Sigmoid colon (tissue), 7 donors: ENCODE data around the gene TLE2. TPM values are rescaled to one million over a fixed set of nuclear protein-coding genes. Genes with fewer than 3 reads are reported as not detected.

ENCODE experiments used
- DNase-seq: peaks from one replicate; pipeline ENCODE4 v3.0.0-alpha.2; 2019
- H3K27ac ChIP-seq, 4 donors: fragments of 200-600 bp; sonication (generic); one replicate each; pipeline ENCODE4 v1.5.1; 2016 to 2019; ENCODE audit warnings: mild to moderate bottlenecking in 1 of 4
- H3K27me3 ChIP-seq, 3 donors: fragments of 200-600 bp; sonication (generic); one replicate each; pipeline ENCODE4 v1.5.1; 2019; ENCODE audit warnings: mild to moderate bottlenecking in 1 of 3
- H3K36me3 ChIP-seq, 4 donors: fragments of 200-600 bp; sonication (generic); one replicate each; pipeline ENCODE4 v1.5.1; 2016 to 2019
- H3K4me1 ChIP-seq, 4 donors: fragments of 200-600 bp; sonication (generic); one replicate each; pipeline ENCODE4 v1.5.1; 2017 to 2019
- H3K4me3 ChIP-seq, 4 donors: fragments of 200-600 bp; sonication (generic); one replicate each; pipeline ENCODE4 v1.5.1; 2017 to 2019; ENCODE audit warnings: mild to moderate bottlenecking in 2 of 4, moderate library complexity in 1 of 4
- H3K9me3 ChIP-seq, 4 donors: fragments of 200-600 bp in 3 of 4; sonication (generic) in 3 of 4; one replicate each; pipeline versions ENCODE4 v1.5.1 to v1.6.1; 2013 to 2019
- CTCF ChIP-seq, 4 experiments: fragments of 450-650 bp in 3 of 4; fragments of 200-600 bp in 1 of 4; IDR thresholded peaks; one replicate each; pipeline ENCODE4 v1.5.1; 2016 to 2019; ENCODE audit warnings: antibody characterized with exemption in 4 of 4, mild to moderate bottlenecking in 3 of 4, moderate library complexity in 2 of 4
- EP300 ChIP-seq, 4 donors: sonication (generic); formaldehyde crosslinking; IDR thresholded peaks; one replicate each; pipeline ENCODE4 v1.6.1; 2017; ENCODE audit warnings: antibody characterized with exemption in 4 of 4
- POLR2A ChIP-seq, 2 donors: fragments of 450-650 bp; IDR thresholded peaks; one replicate each; pipeline ENCODE4 v1.6.1; 2016; ENCODE audit warnings: antibody characterized with exemption in 2 of 2, mild to moderate bottlenecking in 2 of 2, moderate library complexity in 2 of 2
- POLR2AphosphoS5 ChIP-seq, 4 donors: sonication (generic); formaldehyde crosslinking; IDR thresholded peaks; one replicate each; pipeline ENCODE4 v1.6.1; 2017; ENCODE audit warnings: antibody characterized with exemption in 4 of 4
- WGBS, 2 donors: extraction: QIAGEN DNeasy Blood & Tissue Kit; methylation state at CpG; one replicate each; pipeline ENCODE4 v1.1.7; 2013; 5-methylcytosine and 5-hydroxymethylcytosine counted together
- intact Hi-C: fragments of 100-400 bp; cut with DNase I; formaldehyde crosslinking; loops from one replicate; pipeline ENCODE4 v1.15.1; 2023
- polyA plus RNA-seq, 3 donors: library from polyadenylated mRNA; stranded (reverse); fragments of 200-250 nt; gene quantifications; one replicate each; pipeline ENCODE4 v1.2.3, GENCODE V29; 2013
- total RNA-seq, 4 donors: library from RNA; depleted of rRNA; stranded (reverse); fragments of >200 nt; gene quantifications; one replicate each; pipeline ENCODE4 v1.1.0, GENCODE V29; 2016
- donor health status: healthy with polysubstance abuse.
- donor health status: Bipolar disorder and iron deficiency.
- donor health status: healthy.

Gene TLE2
- total and polyA plus RNA-seq, 7 donors: 10.9 to 66.5 (median 27.8) TPM

GRCh38 chr19:2987797-2988196, 41.3 kb downstream of the TLE2 start:
- Histone ChIP-seq H3K9me3 (no peaks in the 10 kb centered on the region), H3K27me3 (no peaks in the 10 kb centered on the region), H3K4me3 (no peak overlapping the region), H3K36me3 (no peaks in the 10 kb centered on the region), H3K4me1 (peaks cover 0 to 19% (median 17%) of the 10 kb centered on the region in 4 donors), H3K27ac (no peak overlapping the region)
- TF ChIP-seq POLR2A (IDR thresholded peaks at IDR 0.05) (no peak), POLR2AphosphoS5 (IDR thresholded peaks at IDR 0.05) (no peak), CTCF (IDR thresholded peaks at IDR 0.05) (no peak), EP300 (IDR thresholded peaks at IDR 0.05) (no peak)
- no peak for DNase-seq
- intact Hi-C loops: no loop called here
- 71 to 74% methylated on average over 12 of the region's 12 CpGs for WGBS, 2 donors

DNA sequence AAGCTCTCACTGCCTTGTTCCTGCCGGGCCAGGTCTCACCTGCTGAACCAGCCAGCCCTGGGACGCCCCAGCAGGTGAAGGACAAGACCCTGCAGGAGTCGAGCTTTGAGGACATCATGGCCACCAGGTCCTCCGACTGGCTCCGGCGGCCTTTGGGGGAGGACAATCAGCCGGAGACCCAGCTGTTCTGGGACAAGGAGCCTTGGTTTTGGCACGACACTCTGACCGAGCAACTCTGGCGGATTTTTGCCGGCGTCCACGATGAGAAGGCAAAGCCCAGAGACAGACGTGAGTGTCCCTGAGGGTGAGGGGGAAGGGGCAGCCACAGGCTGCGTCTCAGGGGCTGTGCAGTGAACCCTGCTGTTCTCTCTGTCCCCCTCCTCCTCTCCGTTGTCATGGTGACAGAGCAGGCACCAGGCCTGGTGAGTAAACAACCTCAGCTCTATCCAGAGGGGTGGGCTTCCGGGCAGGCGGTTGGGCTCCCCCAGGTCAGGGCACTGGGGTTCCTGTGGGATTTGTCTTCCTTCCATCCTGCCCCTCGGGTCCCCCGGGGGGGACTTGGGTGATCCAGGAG, 42.0 kb downstream of the TLE2 start:
- Histone ChIP-seq H3K27me3 (no peaks in the 10 kb centered on the region), H3K9me3 (no peaks in the 10 kb centered on the region), H3K36me3 (no peaks in the 10 kb centered on the region), H3K4me3 (no peak overlapping the region), H3K4me1 (peaks cover 0 to 24% (median 23%) of the 10 kb centered on the region in 4 donors), H3K27ac (no peak overlapping the region)
- intact Hi-C loops: no loop called here
- DNase-seq: no peak
- 47 to 77% methylated on average over 20 of the region's 20 CpGs for WGBS, 2 donors
- TF ChIP-seq POLR2A (IDR thresholded peaks at IDR 0.05) (no peak), POLR2AphosphoS5 (IDR thresholded peaks at IDR 0.05) (no peak), CTCF (IDR thresholded peaks at IDR 0.05) (no peak), EP300 (IDR thresholded peaks at IDR 0.05) (no peak)

DNA sequence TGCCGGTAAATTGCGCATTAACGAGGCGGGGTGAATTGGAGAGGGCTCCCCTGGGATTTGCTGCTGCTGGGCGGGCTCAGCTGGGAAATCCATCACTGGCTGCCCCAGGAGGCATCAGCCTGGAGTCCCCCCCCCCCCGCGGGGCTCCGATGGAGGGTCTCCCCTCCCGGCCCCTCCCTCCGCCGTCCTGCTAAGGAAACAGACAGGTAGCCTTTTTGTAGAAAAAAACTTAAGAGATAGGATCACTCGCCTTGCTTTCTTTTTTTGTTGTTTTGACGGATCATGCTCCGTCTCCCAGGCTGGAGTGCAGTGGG, 44.9 kb downstream of the TLE2 start:
- intact Hi-C loops: loop anchor here (5.0 kb wide), 1 partner anchor 63 kb away; no protein-coding TSS in a partner anchor
- WGBS, 2 donors: 3 to 5% methylated on average over 14 of the region's 14 CpGs
- DNase-seq: no peak
- Histone ChIP-seq H3K4me3 (peak overlapping the region; percentile 16 to 52 (median 44)), H3K36me3 (no peaks in the 10 kb centered on the region), H3K27ac (peak overlapping the region; percentile 85 to 87 (median 86)), H3K27me3 (no peaks in the 10 kb centered on the region), H3K9me3 (no peaks in the 10 kb centered on the region), H3K4me1 (peaks cover 0 to 26% (median 23%) of the 10 kb centered on the region in 4 donors)
- TF ChIP-seq POLR2A (IDR thresholded peaks at IDR 0.05): no peak
- no peak for TF ChIP-seq POLR2AphosphoS5 (IDR thresholded peaks at IDR 0.05)
- TF ChIP-seq CTCF (IDR thresholded peaks at IDR 0.05): no peak
- TF ChIP-seq EP300 (IDR thresholded peaks at IDR 0.05): no peak

DNA sequence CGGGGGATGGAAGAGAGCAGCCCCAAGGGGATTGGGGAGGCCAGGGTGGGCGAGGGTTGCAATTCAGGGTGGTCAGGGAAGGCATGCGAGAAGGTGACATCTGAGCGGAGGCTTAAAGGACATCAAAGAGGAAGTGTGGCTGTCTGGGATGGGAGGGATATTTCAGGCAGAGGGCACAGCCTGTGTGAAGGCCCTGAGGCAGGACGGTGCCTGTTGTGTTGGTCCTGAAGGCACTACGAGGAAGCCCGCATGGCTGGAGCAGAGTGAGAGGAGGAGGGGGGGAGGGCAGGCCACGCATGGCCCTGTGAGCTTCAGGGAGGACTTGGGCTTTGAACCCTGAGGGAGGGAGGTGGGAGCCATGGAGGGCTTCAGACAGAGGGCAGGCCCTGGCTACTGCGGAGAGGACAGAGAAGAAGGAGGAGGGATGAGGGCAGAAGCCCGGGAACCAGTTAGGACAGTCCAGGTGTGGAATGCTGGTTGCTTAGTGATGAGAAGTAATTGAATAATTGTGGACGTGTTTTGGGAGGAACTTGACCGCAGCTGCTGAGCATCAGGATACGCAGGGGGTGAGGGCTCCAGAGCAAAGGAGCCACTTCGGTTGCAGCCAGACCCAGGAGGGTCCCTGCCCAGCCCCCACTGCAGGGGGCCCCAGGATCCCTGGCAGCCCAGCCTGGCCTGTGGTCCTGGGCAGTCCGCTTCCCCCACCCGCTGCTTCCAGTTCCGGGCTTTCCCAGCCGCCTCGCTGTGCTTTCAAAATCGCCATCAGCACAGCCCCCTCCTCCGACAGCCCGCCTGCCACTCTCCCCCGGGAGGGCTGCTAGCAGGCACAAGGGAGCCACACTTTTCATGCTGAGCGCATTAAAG, 45.5 kb downstream of the TLE2 start:
- Histone ChIP-seq H3K36me3 (no peaks in the 10 kb centered on the region), H3K9me3 (no peaks in the 10 kb centered on the region), H3K4me1 (peaks cover 0 to 26% (median 23%) of the 10 kb centered on the region in 4 donors), H3K27ac (peak overlapping the region; percentile 85 to 87 (median 86)), H3K27me3 (no peaks in the 10 kb centered on the region), H3K4me3 (peak overlapping the region; percentile 16 to 52 (median 44))
- intact Hi-C loops: loop anchor here (1.0 to 5.0 kb wide), 2 partner anchors 64 to 78 kb away; no protein-coding TSS in a partner anchor
- peak; percentile 86 for DNase-seq
- 11 to 22% methylated on average over 24 of the region's 24 CpGs for WGBS, 2 donors
- TF ChIP-seq POLR2AphosphoS5 (IDR thresholded peaks at IDR 0.05) (peak; percentile 37 to 71 (median 56)), CTCF (IDR thresholded peaks at IDR 0.05) (no peak)
